Measurements from ENCODE around the gene SLC29A3.

SLC29A3 gene

GRCh38 chr10:71374481-71375233 is 55.6 kb downstream of the SLC29A3 start:
- no peak for DNase-seq

- DNase-seq, result no peak
Observed at GRCh38 chr10:71375952-71376351, 56.9 kb downstream of the SLC29A3 start.

GRCh38 chr10:71378336-71379117 is 59.5 kb downstream of the SLC29A3 start:
- no peak for DNase-seq

GRCh38 chr10:71379118-71379766 is 60.2 kb downstream of the SLC29A3 start:
- no peak for DNase-seq

- no peak for DNase-seq
Observed at GRCh38 chr10:71380841-71381240, 61.8 kb downstream of the SLC29A3 start.

GRCh38 chr10:71381611-71382010 is 62.6 kb downstream of the SLC29A3 start:
- no peak for DNase-seq

- DNase-seq, result no peak
Observed at GRCh38 chr10:71382028-71382427, 63.0 kb downstream of the SLC29A3 start.

GRCh38 chr10:71382757-71383156 is 63.7 kb downstream of the SLC29A3 start:
- no peak for DNase-seq

GRCh38 chr10:71383972-71384687 is 65.1 kb downstream of the SLC29A3 start:
- DNase-seq, result peak; percentile 5 to 6

- DNase-seq, result no peak
Observed at GRCh38 chr10:71388171-71388570, 69.1 kb downstream of the SLC29A3 start.

GRCh38 chr10:71388583-71389310 is 69.7 kb downstream of the SLC29A3 start:
- DNase-seq, result no peak

GRCh38 chr10:71389768-71390460 is 70.9 kb downstream of the SLC29A3 start:
- DNase-seq, result no peak

GRCh38 chr10:71390461-71390835 is 71.4 kb downstream of the SLC29A3 start:
- no peak for DNase-seq

GRCh38 chr10:71390921-71391690 is 72.0 kb downstream of the SLC29A3 start:
- DNase-seq, result no peak

- DNase-seq, result no peak
Observed at GRCh38 chr10:71391701-71392100, 72.6 kb downstream of the SLC29A3 start.

- no peak for DNase-seq
Observed at GRCh38 chr10:71392292-71392691, 73.2 kb downstream of the SLC29A3 start.

GRCh38 chr10:71392791-71393781 is 74.0 kb downstream of the SLC29A3 start:
- no peak for DNase-seq

- no peak for DNase-seq
Observed at GRCh38 chr10:71393841-71394475, 74.9 kb downstream of the SLC29A3 start.

GRCh38 chr10:71394926-71395562 is 76.0 kb downstream of the SLC29A3 start:
- DNase-seq, result no peak

All from NCI-H187 (cell line).